Endothelial cell of umbilical vein (primary cell): ENCODE results near the gene RBM28. TPM values are rescaled to one million over a fixed set of nuclear protein-coding genes. Genes with fewer than 3 reads are reported as not detected.

Experiments
- BruUV-seq: library from RNA; stranded (reverse); fragments of 400-500 nt; replicated peaks from 2 replicates; lab custom pipeline; 2021; lab: Mats Ljungman, UMichigan
- CTCF ChIA-PET: fragments of 300-600, 350-600 bp; sonication (Branson Sonifier 250); formaldehyde crosslinking; loops from one replicate; lab custom pipeline; 2021; ENCODE audit warnings: antibody characterized with exemption, inconsistent platforms; lab: Charles Lee
- POLR2A ChIA-PET: fragments of 300-600, 350-600 bp; sonication (Branson Sonifier 250); formaldehyde crosslinking; loops from one replicate; lab custom pipeline; 2021; ENCODE audit warnings: antibody characterized with exemption, inconsistent platforms; lab: Charles Lee
- DNase-seq: peaks from one replicate; pipeline ENCODE4 v3.0.0-alpha.2; 2011; ENCODE audit warnings: low read depth, low spot score
- FAIRE-seq: peaks from 2 replicates; lab custom pipeline; 2011; peaks lifted over from hg19 to GRCh38; lab: Jason Lieb, UNC
- H2AFZ ChIP-seq: 2 replicates; pipeline ENCODE4 v1.6.0; 2012; ENCODE audit warnings: low read depth, low read length, control low read depth, inconsistent platforms
- H3K27ac ChIP-seq: 2 replicates; pipeline ENCODE4 v1.5.1; 2011; ENCODE audit warnings: low read depth, mild to moderate bottlenecking, control low read depth, low read length, moderate library complexity; ENCODE audit not compliant: insufficient read depth
- H3K27me3 ChIP-seq, 2 experiments: 2 replicates each; pipeline versions ENCODE4 v1.6.0 to v1.6.1; 2011; ENCODE audit warnings: low read length in 2 of 2, mixed read lengths in 1 of 2; ENCODE audit not compliant: control insufficient read depth in 2 of 2, insufficient read depth in 2 of 2
- H3K36me3 ChIP-seq, 2 experiments: 2 replicates in 1 of 2; 3 replicates in 1 of 2; pipeline ENCODE4 v1.5.1; 2011; ENCODE audit warnings: low read length in 2 of 2, mild to moderate bottlenecking in 1 of 2, moderate library complexity in 1 of 2; ENCODE audit not compliant: control insufficient read depth in 2 of 2, insufficient read depth in 2 of 2; ENCODE audit errors: extremely low read depth in 1 of 2
- H3K4me1 ChIP-seq: 3 replicates; pipeline ENCODE4 v1.5.1; 2011; ENCODE audit warnings: mild to moderate bottlenecking, low read length; ENCODE audit not compliant: control insufficient read depth, insufficient read depth; ENCODE audit errors: extremely low read depth
- H3K4me2 ChIP-seq: 2 replicates; pipeline ENCODE4 v1.6.1; 2011; ENCODE audit warnings: low read length, control low read depth, mixed read lengths; ENCODE audit not compliant: insufficient read depth
- H3K4me3 ChIP-seq, 3 experiments: fragments of 200-600 bp in 1 of 3; sonication (generic), shearing (Covaris generic) in 1 of 3; replicated peaks in 1 of 3; 2 replicates each; pipeline ENCODE4 v1.5.1; 2011 to 2016; ENCODE audit warnings: control low read depth in 3 of 3, low read length in 3 of 3, mild to moderate bottlenecking in 2 of 3, inconsistent platforms in 1 of 3, low read depth in 1 of 3, moderate library complexity in 1 of 3; ENCODE audit not compliant: insufficient read depth in 1 of 3
- H3K79me2 ChIP-seq: 2 replicates; pipeline ENCODE4 v1.6.0; 2012; ENCODE audit warnings: low read length, inconsistent platforms; ENCODE audit not compliant: control insufficient read depth, insufficient read depth
- H3K9ac ChIP-seq: replicated peaks from 2 replicates; pipeline ENCODE3; 2011; ENCODE audit warnings: low read length, control low read depth; ENCODE audit not compliant: insufficient read depth; ENCODE audit errors: extremely low read depth
- H3K9me1 ChIP-seq: replicated peaks from 3 replicates; pipeline ENCODE4 v1.6.0; 2011; ENCODE audit warnings: mild to moderate bottlenecking, low read length; ENCODE audit not compliant: control insufficient read depth, insufficient read depth; ENCODE audit errors: extremely low read depth
- H3K9me3 ChIP-seq: replicated peaks from 2 replicates; pipeline ENCODE4 v1.5.1; 2012; ENCODE audit warnings: low read length, inconsistent platforms; ENCODE audit not compliant: control insufficient read depth, insufficient read depth
- H4K20me1 ChIP-seq: replicated peaks from 2 replicates; pipeline ENCODE3; 2011; ENCODE audit warnings: mild to moderate bottlenecking, low read length; ENCODE audit not compliant: control insufficient read depth, insufficient read depth; ENCODE audit errors: extremely low read depth
- CTCF ChIP-seq, 2 donors: IDR thresholded peaks; 1 replicate in 1 of 2; 2 replicates in 1 of 2; pipeline ENCODE4 v1.5.1; 2011; ENCODE audit warnings: low read length in 2 of 2, mild to moderate bottlenecking in 2 of 2, moderate library complexity in 2 of 2, control low read depth in 1 of 2, inconsistent platforms in 1 of 2, low read depth in 1 of 2; ENCODE audit not compliant: insufficient read depth in 1 of 2; ENCODE audit errors: extremely low read depth in 1 of 2
- EZH2 ChIP-seq: IDR thresholded peaks from 2 replicates; pipeline ENCODE4 v1.6.1; 2012; ENCODE audit warnings: borderline replicate concordance, low read depth, mild to moderate bottlenecking, moderate library complexity, low read length, inconsistent platforms; ENCODE audit not compliant: severe bottlenecking
- FOS ChIP-seq: IDR thresholded peaks from 2 replicates; pipeline ENCODE4 v1.6.1; 2011; ENCODE audit warnings: mild to moderate bottlenecking, low read length, moderate library complexity, borderline replicate concordance; ENCODE audit not compliant: insufficient read depth
- GATA2 ChIP-seq: IDR thresholded peaks from 2 replicates; pipeline ENCODE4 v1.7.0; 2011; ENCODE audit warnings: low read depth, mild to moderate bottlenecking, moderate library complexity, mixed read lengths, low read length; ENCODE audit not compliant: insufficient read length, insufficient read depth
- JUN ChIP-seq: IDR thresholded peaks from 2 replicates; pipeline ENCODE4 v1.6.1; 2011; ENCODE audit warnings: borderline replicate concordance, low read depth; ENCODE audit not compliant: insufficient read length, insufficient read depth
- MAX ChIP-seq: IDR thresholded peaks from 2 replicates; pipeline ENCODE4 v1.6.1; 2011; ENCODE audit not compliant: insufficient read depth, insufficient read length
- MYC ChIP-seq: IDR thresholded peaks from one replicate; pipeline ENCODE4 v1.6.1; 2011; ENCODE audit warnings: mild to moderate bottlenecking, low read depth, low read length
- POLR2A ChIP-seq: IDR thresholded peaks from 2 replicates; pipeline ENCODE4 v1.6.1; 2012; ENCODE audit warnings: low read depth, mild to moderate bottlenecking, control low read depth, low read length
- POLR2AphosphoS5 ChIP-seq: IDR thresholded peaks from 2 replicates; pipeline ENCODE4 v1.6.1; 2012; ENCODE audit warnings: low read depth, mild to moderate bottlenecking, control low read depth, low read length, moderate library complexity; ENCODE audit not compliant: insufficient read depth
- dilution Hi-C: fragments of 300-500 bp; cut with MboI; formaldehyde crosslinking; loops from one replicate; pipeline ENCODE4 v1.15.0; 2019; ENCODE audit warnings: low sequenced_read_pairs; ENCODE audit not compliant: extremely low pct_ligation_motif_present
- intact Hi-C: fragments of 100-400 bp; cut with micrococcal nuclease; formaldehyde crosslinking; loops from one replicate; pipeline ENCODE4 v1.10.0; 2022
- polyA plus RNA-seq, 4 experiments: library from polyadenylated mRNA; depleted of rRNA in 3 of 4; stranded (reverse) in 3 of 4; unstranded in 1 of 4; fragments of >200 nt; gene quantifications; 2 replicates each; pipeline versions ENCODE4 v1.2.1 to v1.2.3, GENCODE V29; 2011 to 2012; ENCODE audit warnings: missing spikeins in 1 of 4
- total RNA-seq: library from RNA; stranded (reverse); gene quantifications from 2 replicates; pipeline ENCODE4 v1.2.3, GENCODE V29; 2021

Gene RBM28
- total and polyA plus RNA-seq, 2 donors (not counting 3 experiments of a cell fraction or from before 2014, with no cell fraction given): 11.6 to 58.7 TPM

- BruUV-seq: no TSS peak
Observed at GRCh38 chr7:128376077-128376476, 32.4 kb upstream of the RBM28 start.

GRCh38 chr7:128374041-128374440 lies 30.3 kb upstream of the RBM28 start:
- Histone ChIP-seq H3K79me2 (no peaks in the 10 kb centered on the region), H3K36me3 (no peaks in the 10 kb centered on the region), H3K4me3 (no peak overlapping the region), H3K9ac (no peak overlapping the region), H3K27me3 (peaks cover 2 to 8% of the 10 kb centered on the region in 2 experiments), H3K27ac (no peak overlapping the region), H3K9me1 (no peaks in the 10 kb centered on the region), H2AFZ (no peak overlapping the region), H3K9me3 (no peaks in the 10 kb centered on the region), H4K20me1 (no peaks in the 10 kb centered on the region), H3K4me1 (no peaks in the 10 kb centered on the region), H3K4me2 (no peak overlapping the region)
- DNase-seq: no peak
- intact Hi-C loops (no loop called here), dilution Hi-C loops (no loop called here)
- ChIA-PET CTCF (interaction anchor here (1.0 to 3.7 kb wide), 5 partner anchors 9 to 87 kb away, joined by 3 to 22 read pairs (median 5); no protein-coding TSS in a partner anchor), POLR2A (no interaction called here)
- no TSS peak for BruUV-seq
- TF ChIP-seq POLR2AphosphoS5: no peak
- no peak for TF ChIP-seq POLR2A
- TF ChIP-seq CTCF (IDR thresholded peaks at IDR 0.05; ENCODE audit: extremely low read depth in 1 of 2, insufficient read depth in 1 of 2, low read depth in 1 of 2, low read length in 2 of 2): no peak
- TF ChIP-seq MAX: no peak
- TF ChIP-seq GATA2: no peak
- TF ChIP-seq EZH2: no peak
- no peak for TF ChIP-seq JUN
- no peak for TF ChIP-seq MYC
- TF ChIP-seq FOS: no peak
- FAIRE-seq: no peak

More at GRCh38 chr7:128376077-128376476, 32.4 kb upstream of the RBM28 start:
- Histone ChIP-seq H3K27me3 (peaks cover 2 to 8% of the 10 kb centered on the region in 2 experiments), H3K79me2 (no peaks in the 10 kb centered on the region), H3K9me1 (no peaks in the 10 kb centered on the region), H3K9me3 (no peaks in the 10 kb centered on the region), H2AFZ (no peak overlapping the region), H3K4me1 (no peaks in the 10 kb centered on the region), H3K27ac (no peak overlapping the region), H3K4me3 (no peak overlapping the region), H3K36me3 (no peaks in the 10 kb centered on the region), H3K9ac (no peak overlapping the region), H4K20me1 (no peaks in the 10 kb centered on the region), H3K4me2 (no peak overlapping the region)
- ChIA-PET CTCF (interaction anchor here (1.0 to 20.6 kb wide), 4 partner anchors 9 to 25 kb away, joined by 3 to 778 read pairs (median 7); partner anchors contain the start of gene RBM28), POLR2A (no interaction called here)
- intact Hi-C loops (no loop called here), dilution Hi-C loops (no loop called here)
- TF ChIP-seq EZH2 (no peak), CTCF (IDR thresholded peaks at IDR 0.05; ENCODE audit: extremely low read depth in 1 of 2, insufficient read depth in 1 of 2, low read depth in 1 of 2, low read length in 2 of 2) (no peak)
- DNase-seq (no peak), FAIRE-seq (no peak)
